Measurements from ENCODE around the gene MMP28.

DNA sequence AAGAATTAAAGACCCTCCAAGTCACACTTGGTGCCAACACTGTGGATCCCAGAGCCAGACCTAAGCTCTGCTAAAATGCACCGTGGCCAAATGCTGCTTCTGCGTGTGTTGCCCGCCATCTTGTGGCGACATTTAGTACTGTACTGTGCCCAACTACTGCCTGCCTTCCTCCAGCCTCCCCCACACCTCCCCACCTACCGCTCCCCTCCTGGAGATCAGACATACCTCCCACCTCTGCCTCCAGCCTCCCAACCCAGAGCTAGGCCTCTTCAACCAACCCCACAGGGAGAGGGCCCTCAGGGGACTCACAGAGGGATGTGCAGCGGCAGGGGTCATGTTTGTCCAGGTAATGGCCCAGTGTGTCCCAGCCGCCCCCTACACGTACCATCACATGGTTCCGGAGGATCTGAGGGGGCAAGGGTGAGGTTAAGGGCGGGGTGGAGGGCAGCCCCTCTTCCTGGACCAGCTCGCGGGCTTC lies 47.9 kb downstream of the MMP28 start:
- TF ChIP-seq ZNF274 (IDR thresholded peaks at IDR 0.05; ENCODE audit: low read depth, low read length) (no peak), YY1 (IDR thresholded peaks at IDR 0.05; ENCODE audit: insufficient read depth, insufficient read length) (no peak)

Data from NT2/D1 (cell line).